OCI-LY7 (cell line): ENCODE measurements around the gene STEAP3.

Source experiments
- EZH2phosphoT487 ChIP-seq: fragments of 200-600 bp; sonication (generic); IDR thresholded peaks from 2 replicates; pipeline ENCODE4 v1.6.1; 2018; ENCODE audit warnings: low read depth, borderline replicate concordance, mild to moderate bottlenecking, mixed run types, antibody characterized with exemption, low read length, moderate library complexity, mixed read lengths
- TF ChIP-seq, protein P1 (sequence below): fragments of 200-600 bp; sonication (generic); conservative IDR thresholded peaks from 2 replicates; pipeline ENCODE4 v1.5.1; 2014; ENCODE audit warnings: mild to moderate bottlenecking, antibody characterized with exemption, low read length, moderate library complexity, mixed read lengths

DNA sequence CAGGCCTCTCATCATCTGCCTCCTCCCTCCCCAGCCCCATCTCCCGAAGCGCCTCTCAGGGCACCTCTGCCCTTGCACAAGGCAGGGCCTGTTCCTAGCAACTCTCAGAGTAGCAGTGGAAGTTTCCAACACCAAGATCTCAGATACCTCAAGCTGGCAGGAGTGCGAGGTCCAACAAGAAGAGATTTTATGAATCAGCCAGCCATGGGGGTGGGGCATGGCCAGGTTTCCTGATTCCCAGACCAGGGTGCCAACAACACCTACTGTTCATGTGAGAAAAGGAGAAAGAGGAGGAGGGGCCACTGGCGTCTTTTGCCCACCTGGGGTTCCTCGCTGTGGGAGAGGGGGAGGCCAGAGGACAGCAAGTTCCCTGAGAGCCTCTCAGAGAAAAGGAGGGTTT, 6.6 kb upstream of the STEAP3 start:
- TF ChIP-seq, protein P1, sequence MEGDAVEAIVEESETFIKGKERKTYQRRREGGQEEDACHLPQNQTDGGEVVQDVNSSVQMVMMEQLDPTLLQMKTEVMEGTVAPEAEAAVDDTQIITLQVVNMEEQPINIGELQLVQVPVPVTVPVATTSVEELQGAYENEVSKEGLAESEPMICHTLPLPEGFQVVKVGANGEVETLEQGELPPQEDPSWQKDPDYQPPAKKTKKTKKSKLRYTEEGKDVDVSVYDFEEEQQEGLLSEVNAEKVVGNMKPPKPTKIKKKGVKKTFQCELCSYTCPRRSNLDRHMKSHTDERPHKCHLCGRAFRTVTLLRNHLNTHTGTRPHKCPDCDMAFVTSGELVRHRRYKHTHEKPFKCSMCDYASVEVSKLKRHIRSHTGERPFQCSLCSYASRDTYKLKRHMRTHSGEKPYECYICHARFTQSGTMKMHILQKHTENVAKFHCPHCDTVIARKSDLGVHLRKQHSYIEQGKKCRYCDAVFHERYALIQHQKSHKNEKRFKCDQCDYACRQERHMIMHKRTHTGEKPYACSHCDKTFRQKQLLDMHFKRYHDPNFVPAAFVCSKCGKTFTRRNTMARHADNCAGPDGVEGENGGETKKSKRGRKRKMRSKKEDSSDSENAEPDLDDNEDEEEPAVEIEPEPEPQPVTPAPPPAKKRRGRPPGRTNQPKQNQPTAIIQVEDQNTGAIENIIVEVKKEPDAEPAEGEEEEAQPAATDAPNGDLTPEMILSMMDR, result no peak
- no peak for TF ChIP-seq EZH2phosphoT487
